HepG2 (cell line): ENCODE results near the gene OR8A1. TPM values are rescaled to one million over a fixed set of nuclear protein-coding genes. Genes with fewer than 3 reads are reported as not detected.

Experiments used
- ATAC-seq: fragments of 200-7000 bp; cut with Tn5 transposase; 3 replicates; pipeline ENCODE4 v1.9.1; 2020; ENCODE audit warnings: mild to moderate bottlenecking, moderate library complexity
- BruUV-seq: library from RNA; stranded (reverse); fragments of 400-500 nt; replicated peaks from 2 replicates; lab custom pipeline; 2021; lab: Mats Ljungman, UMichigan
- CTCF ChIA-PET: fragments of 300-600 bp; formaldehyde crosslinking; extraction: SDS; loops from one replicate; lab custom pipeline; 2021; ENCODE audit warnings: low total read pairs, inconsistent platforms, low intra/inter-chr PET ratio; lab: Yijun Ruan, JAX
- POLR2A ChIA-PET: fragments of 350-600 bp; sonication (Branson Sonifier 250); formaldehyde crosslinking; loops from one replicate; lab custom pipeline; 2020; ENCODE audit warnings: antibody characterized with exemption, inconsistent platforms; lab: Yijun Ruan, JAX
- DNase-seq: peaks from one replicate; pipeline ENCODE4 v3.0.0-alpha.2; 2015; ENCODE audit warnings: low spot score
- FAIRE-seq: peaks from 3 replicates; lab custom pipeline; 2011; peaks lifted over from hg19 to GRCh38; lab: Jason Lieb, UNC
- H2AFZ ChIP-seq: one replicate; pipeline ENCODE4 v1.6.1; 2011; ENCODE audit warnings: low read length, inconsistent platforms
- H3K27ac ChIP-seq: fragments of 300-600 bp; 3 replicates; pipeline ENCODE4 v1.8.0; 2011; ENCODE audit warnings: mixed run types, mild to moderate bottlenecking, mixed read lengths, low read length, inconsistent platforms; ENCODE audit not compliant: insufficient read depth; ENCODE audit errors: extremely low read length
- H3K27me3 ChIP-seq, 2 experiments: fragments of 200-600 bp in 1 of 2; 2 replicates in 1 of 2; 3 replicates in 1 of 2; pipeline versions ENCODE4 v1.6.0 to v1.8.0; 2011; ENCODE audit warnings: low read length in 2 of 2, mild to moderate bottlenecking in 2 of 2, moderate library complexity in 2 of 2, inconsistent platforms in 1 of 2; ENCODE audit not compliant: insufficient read depth in 2 of 2, control insufficient read depth in 1 of 2
- H3K36me3 ChIP-seq, 2 experiments: fragments of 200-600 bp in 1 of 2; replicated peaks in 1 of 2; 2 replicates in 1 of 2; 3 replicates in 1 of 2; pipeline versions ENCODE4 v1.5.1 to v1.8.0; 2011; ENCODE audit warnings: low read length in 2 of 2, inconsistent platforms in 1 of 2; ENCODE audit not compliant: insufficient read depth in 2 of 2, control insufficient read depth in 1 of 2
- H3K4me1 ChIP-seq: 2 replicates; pipeline ENCODE4 v1.5.1; 2012; ENCODE audit warnings: low read length, inconsistent platforms; ENCODE audit not compliant: insufficient read depth
- H3K4me2 ChIP-seq: 2 replicates; pipeline ENCODE4 v1.6.0; 2011; ENCODE audit warnings: low read depth, low read length, inconsistent platforms
- H3K4me3 ChIP-seq, 3 experiments: fragments of 200-600 bp in 1 of 3; sonication (generic), shearing (Covaris generic) in 1 of 3; replicated peaks in 1 of 3; 2 replicates each; pipeline ENCODE4 v1.5.1; 2011 to 2016; ENCODE audit warnings: low read length in 3 of 3, inconsistent platforms in 2 of 3, low read depth in 2 of 3, mild to moderate bottlenecking in 2 of 3, control low read depth in 1 of 3, mixed read lengths in 1 of 3; ENCODE audit not compliant: insufficient read depth in 1 of 3
- H3K79me2 ChIP-seq: one replicate; pipeline ENCODE4 v1.6.1; 2011; ENCODE audit warnings: low read length, inconsistent platforms; ENCODE audit not compliant: insufficient read depth
- H3K9ac ChIP-seq: 2 replicates; pipeline ENCODE4 v1.6.0; 2011; ENCODE audit warnings: mild to moderate bottlenecking, low read depth, low read length, inconsistent platforms; ENCODE audit not compliant: insufficient read depth
- H3K9me3 ChIP-seq: 2 replicates; pipeline ENCODE4 v1.5.1; 2012; ENCODE audit warnings: mild to moderate bottlenecking, low read length
- H4K20me1 ChIP-seq: 2 replicates; pipeline ENCODE4 v1.6.0; 2011; ENCODE audit warnings: inconsistent platforms, mild to moderate bottlenecking, low read length, moderate library complexity; ENCODE audit not compliant: insufficient read depth
- DMAP1 ChIP-seq: IDR thresholded peaks from 2 replicates; pipeline ENCODE4 v1.6.1; 2016
- FOXJ3 ChIP-seq: sonication (generic); formaldehyde crosslinking; IDR thresholded peaks from 2 replicates; pipeline ENCODE4 v1.4.0; 2020; ENCODE audit warnings: missing genetic modification reagents, mild to moderate bottlenecking, borderline replicate concordance
- PHF21A ChIP-seq: sonication (generic); formaldehyde crosslinking; IDR thresholded peaks from 2 replicates; pipeline ENCODE4 v1.5.0; 2020; ENCODE audit warnings: mild to moderate bottlenecking, missing genetic modification reagents
- POLR2A ChIP-seq, 2 experiments: IDR thresholded peaks; 2 replicates each; pipeline ENCODE4 v1.6.1; 2011; ENCODE audit warnings: low read depth in 2 of 2, low read length in 2 of 2, mild to moderate bottlenecking in 1 of 2, moderate library complexity in 1 of 2; ENCODE audit not compliant: insufficient read depth in 1 of 2
- TFDP2 ChIP-seq: sonication (generic); formaldehyde crosslinking; IDR thresholded peaks from 2 replicates; pipeline ENCODE4 v1.4.0; 2020; ENCODE audit warnings: missing genetic modification reagents
- ZNF136 ChIP-seq: sonication (generic); formaldehyde crosslinking; IDR thresholded peaks from 2 replicates; pipeline ENCODE4 v1.8.1; 2022; ENCODE audit warnings: low read depth, mild to moderate bottlenecking, moderate library complexity, missing genetic modification reagents
- ZNF18 ChIP-seq: sonication (generic); formaldehyde crosslinking; IDR thresholded peaks from 2 replicates; pipeline ENCODE4 v1.8.0; 2022; ENCODE audit warnings: mild to moderate bottlenecking, missing genetic modification reagents; ENCODE audit not compliant: insufficient replicate concordance
- ZNF761 ChIP-seq: sonication (generic); formaldehyde crosslinking; conservative IDR thresholded peaks from 2 replicates; pipeline ENCODE4 v1.4.0; 2020; ENCODE audit warnings: mild to moderate bottlenecking, missing genetic modification reagents
- WGBS: methylation state at CpG from one replicate; pipeline ENCODE4 v1.1.6; 2017; ENCODE audit warnings: low lambda C conversion rate; 5-methylcytosine and 5-hydroxymethylcytosine counted together
- in situ Hi-C: cut with HindIII; loops from 2 replicates; pipeline ENCODE4 v1.10.0; 2017; ENCODE audit warnings: low pct_unique_long_range_greater_than_20kb; ENCODE audit not compliant: extremely low pct_ligation_motif_present
- intact Hi-C: fragments of 100-400 bp; cut with micrococcal nuclease; formaldehyde crosslinking; loops from one replicate; pipeline ENCODE4 v1.10.0; 2022; ENCODE audit not compliant: unreplicated experiment
- polyA plus RNA-seq, 8 experiments: library from polyadenylated mRNA; depleted of rRNA in 3 of 8; stranded (reverse) in 7 of 8; unstranded in 1 of 8; fragments of >200 nt; fragmentation: Illumina TruSeq in 4 of 8; extraction: Trizol in 4 of 8; gene quantifications; 2 replicates each; pipeline versions ENCODE4 v1.2.1 to v1.2.3, GENCODE V29; 2011 to 2016; ENCODE audit warnings: low read depth in 4 of 8, missing spikeins in 1 of 8, mixed read lengths in 1 of 8; ENCODE audit not compliant: insufficient read depth in 1 of 8
- total RNA-seq, 5 experiments: library from RNA; depleted of rRNA; stranded (reverse); fragments of >200 nt; fragmentation: Illumina TruSeq; extraction: Trizol; gene quantifications; 2 replicates each; pipeline ENCODE4 v1.2.3, GENCODE V29; 2016; ENCODE audit warnings: low read depth in 1 of 5
- TF ChIP-seq, protein P1 (sequence below): IDR thresholded peaks from 2 replicates; pipeline ENCODE4 v1.6.1; 2016; ENCODE audit warnings: control low read depth

Gene OR8A1
- total and polyA plus RNA-seq, 2 of the 13 experiments (the other 11 are each of a cell fraction or from before 2014, with no cell fraction given) = not detected

- ATAC-seq = no peak
- Histone ChIP-seq H4K20me1 (no peaks in the 10 kb centered on the region), H3K9me3 (no peaks in the 10 kb centered on the region), H3K4me2 (no peak overlapping the region), H3K36me3 (no peaks in the 10 kb centered on the region), H3K27me3 (no peaks in the 10 kb centered on the region; a peak in 1 of 5 replicates), H3K4me3 (no peak overlapping the region), H3K79me2 (no peaks in the 10 kb centered on the region), H2AFZ (no peak overlapping the region), H3K9ac (no peak overlapping the region), H3K27ac (no peak overlapping the region), H3K4me1 (no peaks in the 10 kb centered on the region)
- no peak for FAIRE-seq
- in situ Hi-C loops = no loop called here
- ChIA-PET CTCF (no interaction called here), POLR2A (no interaction called here)
- 3% methylated on average over 5 of the region's 5 CpGs for WGBS
- no peak for TF ChIP-seq ZNF18
- TF ChIP-seq TFDP2 (CRISPR knock-in tag) = no peak
- TF ChIP-seq POLR2A (IDR thresholded peaks at IDR 0.05; ENCODE audit: insufficient read depth in 1 of 2, low read depth in 2 of 2, low read length in 2 of 2) = no peak
- TF ChIP-seq, protein P1, sequence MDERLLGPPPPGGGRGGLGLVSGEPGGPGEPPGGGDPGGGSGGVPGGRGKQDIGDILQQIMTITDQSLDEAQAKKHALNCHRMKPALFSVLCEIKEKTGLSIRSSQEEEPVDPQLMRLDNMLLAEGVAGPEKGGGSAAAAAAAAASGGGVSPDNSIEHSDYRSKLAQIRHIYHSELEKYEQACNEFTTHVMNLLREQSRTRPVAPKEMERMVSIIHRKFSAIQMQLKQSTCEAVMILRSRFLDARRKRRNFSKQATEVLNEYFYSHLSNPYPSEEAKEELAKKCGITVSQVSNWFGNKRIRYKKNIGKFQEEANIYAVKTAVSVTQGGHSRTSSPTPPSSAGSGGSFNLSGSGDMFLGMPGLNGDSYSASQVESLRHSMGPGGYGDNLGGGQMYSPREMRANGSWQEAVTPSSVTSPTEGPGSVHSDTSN = no peak
- no peak for TF ChIP-seq ZNF761 (CRISPR knock-in tag)
- no peak for TF ChIP-seq DMAP1
- no peak for TF ChIP-seq ZNF136 (CRISPR knock-in tag)
- TF ChIP-seq PHF21A (CRISPR knock-in tag) = no peak
- no peak for TF ChIP-seq FOXJ3 (CRISPR knock-in tag)
- intact Hi-C loops = no loop called here
- no TSS peak for BruUV-seq
- no peak for DNase-seq
Observed at GRCh38 chr11:124600621-124601320, 31.0 kb downstream of the OR8A1 start.
